H9 (cell line): Measurements from ENCODE around the gene NUDT14. TPM values are rescaled to one million over a fixed set of nuclear protein-coding genes. Genes with fewer than 3 reads are reported as not detected.

Experiments
- DNase-seq: peaks from one replicate; pipeline ENCODE4 v3.0.0-alpha.2; 2017
- H2AFZ ChIP-seq: one replicate; pipeline ENCODE4 v1.6.1; 2013; ENCODE audit warnings: mild to moderate bottlenecking, low read length, control low read depth, moderate library complexity
- H2AK5ac ChIP-seq: 2 replicates; pipeline ENCODE4 v1.6.1; 2013; ENCODE audit warnings: low read length, control low read depth, mixed read lengths; ENCODE audit not compliant: insufficient read length
- H2BK120ac ChIP-seq: one replicate; pipeline ENCODE4 v1.6.1; 2013; ENCODE audit warnings: low read depth, mild to moderate bottlenecking, low read length, control low read depth, inconsistent platforms; ENCODE audit not compliant: poor library complexity, severe bottlenecking
- H2BK12ac ChIP-seq: 2 replicates; pipeline ENCODE4 v1.6.1; 2013; ENCODE audit warnings: low read length, control low read depth, mixed read lengths, low read depth; ENCODE audit not compliant: insufficient read length
- H2BK15ac ChIP-seq: 2 replicates; pipeline ENCODE4 v1.6.1; 2013; ENCODE audit warnings: low read depth, low read length, control low read depth
- H2BK20ac ChIP-seq: one replicate; pipeline ENCODE4 v1.6.1; 2013; ENCODE audit warnings: low read depth, mild to moderate bottlenecking, low read length, control low read depth, inconsistent platforms; ENCODE audit not compliant: poor library complexity, severe bottlenecking
- H2BK5ac ChIP-seq: 2 replicates; pipeline ENCODE4 v1.6.1; 2013; ENCODE audit warnings: low read length, control low read depth, mixed read lengths; ENCODE audit not compliant: insufficient read length
- H3K14ac ChIP-seq: 2 replicates; pipeline ENCODE4 v1.6.1; 2013; ENCODE audit warnings: low read length, control low read depth; ENCODE audit not compliant: insufficient read depth
- H3K18ac ChIP-seq: 2 replicates; pipeline ENCODE4 v1.6.1; 2013; ENCODE audit warnings: low read depth, mild to moderate bottlenecking, mixed read lengths, low read length, control low read depth; ENCODE audit not compliant: insufficient read length
- H3K23ac ChIP-seq: 2 replicates; pipeline ENCODE4 v1.6.1; 2013; ENCODE audit warnings: low read length, control low read depth, mixed read lengths, low read depth; ENCODE audit not compliant: insufficient read length
- H3K23me2 ChIP-seq: 2 replicates; pipeline ENCODE4 v1.6.1; 2013; ENCODE audit warnings: low read depth, mild to moderate bottlenecking, mixed read lengths, low read length, control low read depth; ENCODE audit not compliant: insufficient read length, poor library complexity, severe bottlenecking
- H3K27ac ChIP-seq: 2 replicates; pipeline ENCODE4 v1.5.1; 2013; ENCODE audit warnings: low read length, control low read depth, mixed read lengths, low read depth; ENCODE audit not compliant: insufficient read length
- H3K27me3 ChIP-seq: 2 replicates; pipeline ENCODE4 v1.6.1; 2013; ENCODE audit warnings: low read length, control low read depth, inconsistent platforms; ENCODE audit not compliant: insufficient read depth
- H3K4ac ChIP-seq: 2 replicates; pipeline ENCODE4 v1.6.1; 2013; ENCODE audit warnings: low read depth, mild to moderate bottlenecking, control low read depth, inconsistent platforms, low read length, moderate library complexity
- H3K4me1 ChIP-seq: 2 replicates; pipeline ENCODE4 v1.6.1; 2013; ENCODE audit warnings: low read length, control low read depth, inconsistent platforms; ENCODE audit not compliant: insufficient read depth
- H3K4me2 ChIP-seq: 2 replicates; pipeline ENCODE4 v1.6.1; 2013; ENCODE audit warnings: low read length, control low read depth, mixed read lengths; ENCODE audit not compliant: insufficient read length, insufficient read depth
- H3K56ac ChIP-seq: 2 replicates; pipeline ENCODE4 v1.6.1; 2013; ENCODE audit warnings: low read depth, mild to moderate bottlenecking, mixed read lengths, low read length, control low read depth; ENCODE audit not compliant: insufficient read length
- H3K79me1 ChIP-seq: 2 replicates; pipeline ENCODE4 v1.6.1; 2013; ENCODE audit warnings: low read depth, mild to moderate bottlenecking, moderate library complexity, low read length, control low read depth, inconsistent platforms; ENCODE audit not compliant: insufficient read depth, poor library complexity, severe bottlenecking
- H3K79me2 ChIP-seq: 2 replicates; pipeline ENCODE4 v1.6.1; 2013; ENCODE audit warnings: low read length, control low read depth, inconsistent platforms; ENCODE audit not compliant: insufficient read depth
- H3K9ac ChIP-seq: 2 replicates; pipeline ENCODE4 v1.6.1; 2013; ENCODE audit warnings: low read length, control low read depth, mixed read lengths; ENCODE audit not compliant: insufficient read length; ENCODE audit errors: extremely low read depth
- H3K9me3 ChIP-seq: one replicate; pipeline ENCODE4 v1.6.1; 2013; ENCODE audit warnings: low read depth, low read length, inconsistent platforms; ENCODE audit not compliant: control insufficient read depth
- H3T11ph ChIP-seq: one replicate; pipeline ENCODE4 v1.6.1; 2013; ENCODE audit warnings: mild to moderate bottlenecking, low read length, control low read depth, inconsistent platforms
- H4K20me1 ChIP-seq: one replicate; pipeline ENCODE4 v1.6.1; 2013; ENCODE audit not compliant: control insufficient read depth, insufficient read length, insufficient read depth
- H4K5ac ChIP-seq: 2 replicates; pipeline ENCODE4 v1.6.1; 2013; ENCODE audit warnings: low read depth, mild to moderate bottlenecking, mixed read lengths, low read length, control low read depth; ENCODE audit not compliant: insufficient read length
- H4K8ac ChIP-seq: replicated peaks from 2 replicates; pipeline ENCODE4 v1.6.1; 2013; ENCODE audit warnings: low read length, control low read depth, mixed read lengths, low read depth; ENCODE audit not compliant: insufficient read length
- H4K91ac ChIP-seq: 2 replicates; pipeline ENCODE4 v1.6.1; 2013; ENCODE audit warnings: low read depth, mild to moderate bottlenecking, moderate library complexity, mixed read lengths, low read length, control low read depth; ENCODE audit not compliant: insufficient read length
- H3K27ac Mint-ChIP-seq, 3 experiments: 2 replicates in 2 of 3; 3 replicates in 1 of 3; pipeline ENCODE4 v1.8.0; 2020 to 2021; ENCODE audit warnings: mixed read lengths in 3 of 3, mild to moderate bottlenecking in 1 of 3, moderate library complexity in 1 of 3
- H3K27me3 Mint-ChIP-seq: 2 replicates; pipeline ENCODE4 v1.8.0; 2021; ENCODE audit warnings: low read depth, mild to moderate bottlenecking, moderate library complexity, mixed read lengths
- H3K36me3 Mint-ChIP-seq, 3 experiments: 2 replicates in 2 of 3; 3 replicates in 1 of 3; pipeline ENCODE4 v1.8.0; 2020 to 2021; ENCODE audit warnings: low read depth in 3 of 3, mixed read lengths in 3 of 3; ENCODE audit not compliant: insufficient read depth in 1 of 3
- H3K4me1 Mint-ChIP-seq, 2 experiments: 2 replicates each; pipeline ENCODE4 v1.8.0; 2020; ENCODE audit warnings: mixed read lengths in 2 of 2
- H3K4me3 Mint-ChIP-seq, 2 experiments: 2 replicates in 1 of 2; 3 replicates in 1 of 2; pipeline ENCODE4 v1.8.0; 2020 to 2021; ENCODE audit warnings: mild to moderate bottlenecking in 2 of 2, mixed read lengths in 2 of 2, moderate library complexity in 1 of 2
- H3K9me3 Mint-ChIP-seq, 2 experiments: 2 replicates in 1 of 2; 3 replicates in 1 of 2; pipeline ENCODE4 v1.8.0; 2020; ENCODE audit warnings: mild to moderate bottlenecking in 2 of 2, mixed read lengths in 2 of 2, moderate library complexity in 1 of 2
- WGBS: extraction: QIAGEN DNeasy Blood & Tissue Kit; methylation state at CpG from one replicate; pipeline ENCODE4 v1.1.7; 2013; ENCODE audit warnings: missing lambda C conversion rate, low lambda C conversion rate, mixed read lengths; ENCODE audit not compliant: insufficient read length; ENCODE audit errors: extremely low coverage; 5-methylcytosine and 5-hydroxymethylcytosine counted together
- total RNA-seq: library from RNA; stranded (reverse); gene quantifications from 2 replicates; pipeline ENCODE4 v1.2.1, GENCODE V29; 2021
- TF ChIP-seq, protein P1 (sequence below): fragments of 200-600 bp; sonication (generic); conservative IDR thresholded peaks from 3 replicates; pipeline ENCODE4 v1.8.0; 2021; ENCODE audit warnings: antibody characterized with exemption, mild to moderate bottlenecking

Gene NUDT14
- total RNA-seq, 1 experiment from 2014 or later: 41.1 TPM

DNA sequence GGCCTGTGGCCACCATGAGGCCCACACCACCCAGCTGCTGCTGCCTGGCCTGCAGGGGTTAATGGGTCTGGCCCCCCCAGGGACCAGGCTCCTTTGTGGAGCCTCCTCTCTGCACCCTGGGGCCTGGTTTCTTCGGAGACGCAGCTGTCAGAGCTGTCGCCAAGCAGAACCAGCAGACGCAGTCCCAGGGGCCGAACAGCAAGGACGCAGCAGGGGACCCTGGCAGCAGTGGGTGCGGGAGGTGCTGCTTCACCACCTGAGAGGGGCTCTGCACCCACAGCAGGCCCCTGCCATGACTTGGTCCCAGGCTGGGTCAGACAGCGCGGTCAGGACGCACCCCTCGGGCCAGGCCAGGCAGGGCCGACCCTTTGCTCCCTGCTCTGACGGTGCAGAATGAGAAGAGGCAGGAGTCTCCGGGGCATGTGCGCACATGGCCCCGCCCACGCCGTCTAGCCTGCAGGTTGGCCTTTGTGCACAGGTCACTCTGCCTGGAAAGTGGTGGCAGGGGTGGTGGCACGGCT is 43.0 kb downstream of the NUDT14 start:
- no peak overlapping the region for H3K4me3 Mint-ChIP-seq
- no peak overlapping the region for H3K27ac ChIP-seq
- no peaks in the 10 kb centered on the region for H3K4me1 ChIP-seq

More for the DNA sequence above, 43.0 kb downstream of the NUDT14 start:
- Mint-ChIP-seq H3K4me1 (peaks cover 0 to 4% of the 10 kb centered on the region in 2 experiments; a peak in 1 of 4 replicates), H3K27me3 (peaks cover 4% of the 10 kb centered on the region), H3K27ac (no peak overlapping the region), H3K36me3 (peaks cover 0 to 19% (median 10%) of the 10 kb centered on the region in 3 experiments; a peak in 4 of 7 replicates), H3K9me3 (peaks cover 10 to 17% of the 10 kb centered on the region in 2 experiments)
- Histone ChIP-seq H2BK20ac (no peak overlapping the region), H3T11ph (no peak overlapping the region), H3K23me2 (no peaks in the 10 kb centered on the region), H3K56ac (no peak overlapping the region), H2BK12ac (no peak overlapping the region), H3K79me1 (no peaks in the 10 kb centered on the region), H3K9ac (no peak overlapping the region), H4K5ac (no peak overlapping the region), H3K23ac (no peak overlapping the region), H2BK15ac (no peak overlapping the region), H2AFZ (no peak overlapping the region), H4K8ac (no peak overlapping the region), H2BK5ac (no peak overlapping the region), H3K9me3 (no peaks in the 10 kb centered on the region), H2BK120ac (no peak overlapping the region), H3K18ac (no peak overlapping the region), H3K4ac (no peak overlapping the region), H3K4me2 (no peak overlapping the region), H3K79me2 (no peaks in the 10 kb centered on the region), H4K20me1 (no peaks in the 10 kb centered on the region), H4K91ac (no peak overlapping the region), H3K27me3 (no peaks in the 10 kb centered on the region), H3K14ac (no peak overlapping the region; the same call in 1 of the 2 replicates), H2AK5ac (no peak overlapping the region)
- no CpG with 5 or more reads among the region's 19 CpGs for WGBS
- TF ChIP-seq, protein P1, sequence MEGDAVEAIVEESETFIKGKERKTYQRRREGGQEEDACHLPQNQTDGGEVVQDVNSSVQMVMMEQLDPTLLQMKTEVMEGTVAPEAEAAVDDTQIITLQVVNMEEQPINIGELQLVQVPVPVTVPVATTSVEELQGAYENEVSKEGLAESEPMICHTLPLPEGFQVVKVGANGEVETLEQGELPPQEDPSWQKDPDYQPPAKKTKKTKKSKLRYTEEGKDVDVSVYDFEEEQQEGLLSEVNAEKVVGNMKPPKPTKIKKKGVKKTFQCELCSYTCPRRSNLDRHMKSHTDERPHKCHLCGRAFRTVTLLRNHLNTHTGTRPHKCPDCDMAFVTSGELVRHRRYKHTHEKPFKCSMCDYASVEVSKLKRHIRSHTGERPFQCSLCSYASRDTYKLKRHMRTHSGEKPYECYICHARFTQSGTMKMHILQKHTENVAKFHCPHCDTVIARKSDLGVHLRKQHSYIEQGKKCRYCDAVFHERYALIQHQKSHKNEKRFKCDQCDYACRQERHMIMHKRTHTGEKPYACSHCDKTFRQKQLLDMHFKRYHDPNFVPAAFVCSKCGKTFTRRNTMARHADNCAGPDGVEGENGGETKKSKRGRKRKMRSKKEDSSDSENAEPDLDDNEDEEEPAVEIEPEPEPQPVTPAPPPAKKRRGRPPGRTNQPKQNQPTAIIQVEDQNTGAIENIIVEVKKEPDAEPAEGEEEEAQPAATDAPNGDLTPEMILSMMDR: no peak
- DNase-seq: peak; percentile 26
